Measurements from ENCODE around the gene RSPH4A. TPM values are rescaled to one million over a fixed set of nuclear protein-coding genes. Genes with fewer than 3 reads are reported as not detected.

The RSPH4A gene
- polyA plus RNA-seq, 1 donor (not counting 4 experiments of a cell fraction or from before 2014, with no cell fraction given): 0.10 TPM

GRCh38 chr6:116651916-116652315 lies 35.6 kb downstream of the RSPH4A start:
- no peak for TF ChIP-seq CTCF (optimal IDR thresholded peaks at IDR 0.05 in 1 of 3, IDR thresholded peaks at IDR 0.05 in 1 of 3, conservative IDR thresholded peaks at IDR 0.05 in 1 of 3; ENCODE audit: extremely low read depth in 1 of 3, insufficient read depth in 2 of 3, low read length in 3 of 3)
- no peak for TF ChIP-seq EZH2 (IDR thresholded peaks at IDR 0.05; ENCODE audit: low read length)
- H3K79me2 ChIP-seq (ENCODE audit: control insufficient read depth, insufficient read depth, low read length): peaks cover 2% of the 10 kb centered on the region
- dilution Hi-C loops (cut with MboI; ENCODE audit: extremely low pct_ligation_motif_present, low sequenced_read_pairs): no loop called here

GRCh38 chr6:116661594-116661993 lies 45.3 kb downstream of the RSPH4A start:
- FAIRE-seq: no peak
- H3K27me3 ChIP-seq (ENCODE audit: control insufficient read depth, extremely low read depth, insufficient read depth, low read length): no peaks in the 10 kb centered on the region
- no peaks in the 10 kb centered on the region for H3K9me3 ChIP-seq (ENCODE audit: control insufficient read depth, low read depth, low read length)
- H3K36me3 ChIP-seq (ENCODE audit: control insufficient read depth in 2 of 2, extremely low read depth in 1 of 2, insufficient read depth in 2 of 2, low read length in 2 of 2): peaks cover 0 to 2% of the 10 kb centered on the region in 2 experiments
- no peak overlapping the region for H3K4me3 ChIP-seq (ENCODE audit: control insufficient read depth in 2 of 3, extremely low read depth in 1 of 3, insufficient read depth in 2 of 3, low read depth in 1 of 3, low read length in 3 of 3)
- no peak overlapping the region for H3K27ac ChIP-seq (ENCODE audit: control insufficient read depth, insufficient read depth, low read length)
- peaks cover 63% of the 10 kb centered on the region for H3K79me2 ChIP-seq (ENCODE audit: control insufficient read depth, insufficient read depth, low read length)
- H4K20me1 ChIP-seq (ENCODE audit: control insufficient read depth, extremely low read depth, insufficient read depth, low read length): no peaks in the 10 kb centered on the region
- H3K4me2 ChIP-seq (ENCODE audit: control insufficient read depth, extremely low read depth, insufficient read depth, low read depth, low read length): no peak overlapping the region
- peaks cover 15% of the 10 kb centered on the region for H3K4me1 ChIP-seq (ENCODE audit: control insufficient read depth, extremely low read depth, insufficient read depth, low read length)
- H3K9ac ChIP-seq (ENCODE audit: control insufficient read depth, extremely low read depth, insufficient read depth, low read length): no peak overlapping the region
- no peak for TF ChIP-seq EZH2 (IDR thresholded peaks at IDR 0.05; ENCODE audit: low read length)
- no peak for TF ChIP-seq CTCF (optimal IDR thresholded peaks at IDR 0.05 in 1 of 3, IDR thresholded peaks at IDR 0.05 in 1 of 3, conservative IDR thresholded peaks at IDR 0.05 in 1 of 3; ENCODE audit: extremely low read depth in 1 of 3, insufficient read depth in 2 of 3, low read length in 3 of 3)
- H2AFZ ChIP-seq (ENCODE audit: control insufficient read depth, low read length): no peak overlapping the region
- H3K9me1 ChIP-seq (ENCODE audit: control insufficient read depth, extremely low read depth, insufficient read depth, low read length): no peaks in the 10 kb centered on the region
- no peak for DNase-seq (ENCODE audit: low read depth, low spot score)
- dilution Hi-C loops (cut with MboI; ENCODE audit: extremely low pct_ligation_motif_present, low sequenced_read_pairs): no loop called here

More at GRCh38 chr6:116651916-116652315, 35.6 kb downstream of the RSPH4A start:
- no peaks in the 10 kb centered on the region for H3K27me3 ChIP-seq (ENCODE audit: control insufficient read depth, extremely low read depth, insufficient read depth, low read length)
- H3K4me1 ChIP-seq (ENCODE audit: control insufficient read depth, extremely low read depth, insufficient read depth, low read length): no peaks in the 10 kb centered on the region
- H3K27ac ChIP-seq (ENCODE audit: control insufficient read depth, insufficient read depth, low read length): no peak overlapping the region
- no peak overlapping the region for H2AFZ ChIP-seq (ENCODE audit: control insufficient read depth, low read length)
- peaks cover 2 to 4% of the 10 kb centered on the region in 2 experiments for H3K36me3 ChIP-seq (ENCODE audit: control insufficient read depth in 2 of 2, extremely low read depth in 1 of 2, insufficient read depth in 2 of 2, low read length in 2 of 2)
- H3K9me3 ChIP-seq (ENCODE audit: control insufficient read depth, low read depth, low read length): no peaks in the 10 kb centered on the region
- H3K9ac ChIP-seq (ENCODE audit: control insufficient read depth, extremely low read depth, insufficient read depth, low read length): no peak overlapping the region
- FAIRE-seq (no peak), DNase-seq (ENCODE audit: low read depth, low spot score) (no peak)
- H4K20me1 ChIP-seq (ENCODE audit: control insufficient read depth, extremely low read depth, insufficient read depth, low read length): no peaks in the 10 kb centered on the region
- H3K4me2 ChIP-seq (ENCODE audit: control insufficient read depth, extremely low read depth, insufficient read depth, low read depth, low read length): no peak overlapping the region
- H3K4me3 ChIP-seq (ENCODE audit: control insufficient read depth in 2 of 3, extremely low read depth in 1 of 3, insufficient read depth in 2 of 3, low read depth in 1 of 3, low read length in 3 of 3): no peak overlapping the region
- H3K9me1 ChIP-seq (ENCODE audit: control insufficient read depth, extremely low read depth, insufficient read depth, low read length): no peaks in the 10 kb centered on the region

Data from keratinocyte (primary cell).